Measurements from ENCODE around the gene IL13. TPM values are rescaled to one million over a fixed set of nuclear protein-coding genes. Genes with fewer than 3 reads are reported as not detected.

The IL13 gene
- total and polyA plus RNA-seq, 12 donors, result 0.06 to 0.61 (median 0.21) TPM; not detected in 8

DNA sequence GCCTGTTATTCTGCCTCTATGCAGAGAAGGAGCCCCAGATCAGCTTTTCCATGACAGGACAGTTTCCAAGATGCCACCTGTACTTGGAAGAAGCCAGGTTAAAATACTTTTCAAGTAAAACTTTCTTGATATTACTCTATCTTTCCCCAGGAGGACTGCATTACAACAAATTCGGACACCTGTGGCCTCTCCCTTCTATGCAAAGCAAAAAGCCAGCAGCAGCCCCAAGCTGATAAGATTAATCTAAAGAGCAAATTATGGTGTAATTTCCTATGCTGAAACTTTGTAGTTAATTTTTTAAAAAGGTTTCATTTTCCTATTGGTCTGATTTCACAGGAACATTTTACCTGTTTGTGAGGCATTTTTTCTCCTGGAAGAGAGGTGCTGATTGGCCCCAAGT lies 15.5 kb downstream of the IL13 start:
- Histone ChIP-seq H3K4me1 (replicated peaks in 1 of 2) (peaks cover 0 to 6% of the 10 kb centered on the region in 2 donors), H3K27me3 (no peaks in the 10 kb centered on the region), H3K36me3 (replicated peaks in 1 of 2) (no peaks in the 10 kb centered on the region), H3K9me3 (replicated peaks in 1 of 3) (no peaks in the 10 kb centered on the region), H3K27ac (no peak overlapping the region), H3K4me3 (no peak overlapping the region)
- peak in 1 of 7 donors; percentile 4 for DNase-seq
- intact Hi-C loops (cut with DNase I), result no loop called here
- TF ChIP-seq POLR2A (IDR thresholded peaks at IDR 0.05), result no peak
- TF ChIP-seq, protein P1, sequence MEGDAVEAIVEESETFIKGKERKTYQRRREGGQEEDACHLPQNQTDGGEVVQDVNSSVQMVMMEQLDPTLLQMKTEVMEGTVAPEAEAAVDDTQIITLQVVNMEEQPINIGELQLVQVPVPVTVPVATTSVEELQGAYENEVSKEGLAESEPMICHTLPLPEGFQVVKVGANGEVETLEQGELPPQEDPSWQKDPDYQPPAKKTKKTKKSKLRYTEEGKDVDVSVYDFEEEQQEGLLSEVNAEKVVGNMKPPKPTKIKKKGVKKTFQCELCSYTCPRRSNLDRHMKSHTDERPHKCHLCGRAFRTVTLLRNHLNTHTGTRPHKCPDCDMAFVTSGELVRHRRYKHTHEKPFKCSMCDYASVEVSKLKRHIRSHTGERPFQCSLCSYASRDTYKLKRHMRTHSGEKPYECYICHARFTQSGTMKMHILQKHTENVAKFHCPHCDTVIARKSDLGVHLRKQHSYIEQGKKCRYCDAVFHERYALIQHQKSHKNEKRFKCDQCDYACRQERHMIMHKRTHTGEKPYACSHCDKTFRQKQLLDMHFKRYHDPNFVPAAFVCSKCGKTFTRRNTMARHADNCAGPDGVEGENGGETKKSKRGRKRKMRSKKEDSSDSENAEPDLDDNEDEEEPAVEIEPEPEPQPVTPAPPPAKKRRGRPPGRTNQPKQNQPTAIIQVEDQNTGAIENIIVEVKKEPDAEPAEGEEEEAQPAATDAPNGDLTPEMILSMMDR (IDR thresholded peaks at IDR 0.05), result no peak
- WGBS, 4 donors, result 84 to 91% (median 85%) methylated on average over 1 of the region's 1 CpG

DNA sequence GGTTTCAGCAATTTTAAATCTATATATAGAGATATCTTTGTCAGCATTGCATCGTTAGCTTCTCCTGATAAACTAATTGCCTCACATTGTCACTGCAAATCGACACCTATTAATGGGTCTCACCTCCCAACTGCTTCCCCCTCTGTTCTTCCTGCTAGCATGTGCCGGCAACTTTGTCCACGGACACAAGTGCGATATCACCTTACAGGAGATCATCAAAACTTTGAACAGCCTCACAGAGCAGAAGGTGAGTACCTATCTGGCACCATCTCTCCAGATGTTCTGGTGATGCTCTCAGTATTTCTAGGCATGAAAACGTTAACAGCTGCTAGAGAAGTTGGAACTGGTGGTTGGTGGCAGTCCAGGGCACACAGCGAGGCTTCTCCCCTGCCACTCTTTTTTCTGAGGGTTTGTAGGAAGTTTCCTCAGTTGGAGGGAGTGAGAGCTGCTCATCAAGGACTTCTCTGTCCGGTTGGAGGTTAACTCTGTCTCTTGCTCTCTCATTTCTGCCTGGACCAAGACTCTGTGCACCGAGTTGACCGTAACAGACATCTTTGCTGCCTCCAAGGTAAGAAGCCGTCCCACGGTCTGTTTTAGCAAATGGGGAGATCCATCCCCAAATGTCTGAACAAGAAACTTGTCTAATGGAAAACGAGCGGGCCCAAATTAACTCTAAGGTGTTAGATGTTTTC lies 16.1 kb downstream of the IL13 start, which contains the start of gene IL4:
TSS of gene IL4 (plus strand) at position 51 of the 692 bp plus-strand sequence. CDS start at position 113, 62 bp downstream.
- Histone ChIP-seq H3K36me3 (replicated peaks in 1 of 2) (no peaks in the 10 kb centered on the region), H3K4me3 (no peak within 1 kb of the TSS), H3K27ac (no peak within 1 kb of the TSS), H3K4me1 (replicated peaks in 1 of 2) (peaks cover 0 to 6% of the 10 kb centered on the region in 2 donors), H3K27me3 (no peaks in the 10 kb centered on the region), H3K9me3 (replicated peaks in 1 of 3) (no peaks in the 10 kb centered on the region)
- peak in 1 of 7 donors; percentile 18 for DNase-seq
- TF ChIP-seq, protein P1 (IDR thresholded peaks at IDR 0.05), result no peak
- no peak for TF ChIP-seq POLR2A (IDR thresholded peaks at IDR 0.05)
- intact Hi-C loops (cut with DNase I), result no loop called here
- WGBS, 4 donors, result 84 to 89% (median 87%) methylated on average over 13 to 14 of the region's 14 CpGs

DNA sequence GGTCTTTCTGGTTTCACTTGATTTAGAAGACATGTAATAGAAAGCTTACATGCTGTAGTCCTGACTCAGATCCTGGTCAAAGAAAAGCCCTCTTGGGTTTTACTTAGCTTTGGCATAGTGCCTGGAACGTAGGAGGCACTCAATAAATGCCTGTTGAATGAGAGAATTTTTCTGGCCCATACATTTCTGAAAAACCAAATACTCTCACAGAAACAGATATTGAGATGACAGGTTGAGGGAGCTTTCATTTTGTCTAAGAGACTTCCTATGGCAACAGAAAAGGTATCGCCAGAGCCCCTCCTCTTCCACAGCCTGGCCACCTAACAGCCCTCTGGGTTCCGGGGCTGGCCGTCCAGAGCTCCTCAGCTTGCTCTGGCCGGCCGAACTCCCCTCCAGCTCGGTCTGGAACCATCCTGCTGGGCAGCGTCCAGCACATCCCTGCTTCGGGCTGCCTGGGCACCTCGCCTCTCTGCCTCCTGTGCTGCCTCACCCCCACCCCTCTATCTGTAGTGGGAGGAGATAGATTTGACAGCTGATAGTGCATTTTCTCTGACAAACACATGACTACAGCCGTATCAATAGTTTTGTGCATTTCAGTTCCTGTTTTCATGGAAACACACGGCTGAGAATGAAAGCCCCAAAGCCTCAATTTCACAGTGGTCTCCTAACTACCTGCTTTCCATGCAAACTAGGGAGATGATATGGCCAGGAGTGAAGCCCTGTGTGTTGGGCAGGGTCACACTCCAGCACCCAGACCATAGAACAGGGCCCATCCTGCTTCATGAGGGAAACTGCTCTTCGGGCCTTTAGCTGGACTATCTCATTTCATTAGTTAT lies 16.9 kb downstream of the IL13 start:
- H3K9me3 ChIP-seq (replicated peaks in 1 of 3), result no peaks in the 10 kb centered on the region
- no peak overlapping the region for H3K4me3 ChIP-seq
- H3K27me3 ChIP-seq, result no peaks in the 10 kb centered on the region
- no peaks in the 10 kb centered on the region for H3K36me3 ChIP-seq (replicated peaks in 1 of 2)
- H3K27ac ChIP-seq, result no peak overlapping the region
- peak in 1 of 7 donors; percentile 24 for DNase-seq
- intact Hi-C loops (cut with DNase I), result no loop called here
- H3K4me1 ChIP-seq (replicated peaks in 1 of 2), result peaks cover 0 to 6% of the 10 kb centered on the region in 2 donors
- TF ChIP-seq POLR2A (IDR thresholded peaks at IDR 0.05), result no peak
- TF ChIP-seq, protein P1 (IDR thresholded peaks at IDR 0.05), result no peak
- 76 to 85% (median 84%) methylated on average over 6 to 13 of the region's 13 CpGs for WGBS, 4 donors

DNA sequence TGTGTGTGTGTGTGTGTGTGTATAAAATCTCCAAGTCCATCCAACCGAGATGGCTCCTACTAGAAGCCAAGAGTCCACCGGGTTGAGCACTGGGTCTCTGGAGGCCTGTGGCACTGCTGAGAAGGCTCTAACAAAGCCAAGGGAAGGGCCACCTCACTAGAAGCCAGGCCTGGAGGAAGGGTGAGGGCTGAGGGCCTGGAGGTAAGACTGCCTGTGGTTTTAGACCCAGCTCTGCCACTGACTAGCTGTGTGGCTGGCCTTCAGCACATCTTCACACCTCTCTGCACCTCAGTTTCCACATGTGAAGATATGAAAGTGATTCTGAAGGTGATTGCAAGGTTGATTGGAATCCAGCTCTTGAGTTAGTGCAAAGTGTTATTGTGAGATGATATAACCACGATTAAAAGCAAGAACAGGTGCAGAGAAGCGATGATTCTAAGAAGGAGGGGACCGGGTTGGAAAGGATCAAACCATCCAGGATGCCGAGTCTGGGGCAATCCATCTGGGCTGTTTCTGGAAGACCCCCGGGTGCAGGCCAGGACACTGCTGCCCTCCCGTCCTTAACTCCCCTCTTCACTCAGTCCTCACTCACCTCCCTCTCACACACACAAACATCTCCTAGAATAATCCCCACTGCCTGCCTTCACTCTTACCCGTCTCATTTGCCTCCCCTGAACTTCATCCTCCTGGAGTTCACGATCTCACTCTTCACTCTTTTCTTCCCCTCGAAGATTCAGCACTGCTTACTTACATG lies 18.1 kb downstream of the IL13 start:
- Histone ChIP-seq H3K4me3 (no peak overlapping the region), H3K4me1 (replicated peaks in 1 of 2) (peaks cover 0 to 6% of the 10 kb centered on the region in 2 donors), H3K9me3 (replicated peaks in 1 of 3) (no peaks in the 10 kb centered on the region), H3K36me3 (replicated peaks in 1 of 2) (no peaks in the 10 kb centered on the region), H3K27me3 (no peaks in the 10 kb centered on the region), H3K27ac (no peak overlapping the region)
- WGBS, 4 donors, result 91 to 94% (median 93%) methylated on average over 11 of the region's 11 CpGs
- TF ChIP-seq, protein P1 (IDR thresholded peaks at IDR 0.05), result no peak
- peak in 1 of 7 donors; percentile 35 for DNase-seq
- intact Hi-C loops (cut with DNase I), result no loop called here
